Naive thymus-derived CD4-positive, alpha-beta T cell (primary cell): ENCODE results near the gene AFAP1. TPM values are rescaled to one million over a fixed set of nuclear protein-coding genes. Genes with fewer than 3 reads are reported as not detected.

Experiments used
- ATAC-seq: fragments of 150-1000 bp; cut with Tn5 transposase; 2 replicates; pipeline ENCODE4 v1.10.0; 2021; ENCODE audit warnings: mild to moderate bottlenecking, moderate library complexity
- CTCF ChIA-PET: fragments of 350-600 bp; sonication (Branson Sonifier 250); formaldehyde crosslinking; loops from one replicate; lab custom pipeline; 2021; ENCODE audit warnings: antibody characterized with exemption; lab: Charles Lee
- POLR2A ChIA-PET: fragments of 350-600 bp; sonication (Branson Sonifier 250); formaldehyde crosslinking; loops from one replicate; lab custom pipeline; 2021; ENCODE audit warnings: antibody characterized with exemption, inconsistent platforms; lab: Charles Lee
- DNase-seq, 9 donors: peaks; one replicate each; pipeline versions ENCODE4 v3.0.0 to v3.0.0-alpha.2; 2020 to 2022; ENCODE audit warnings: mixed read lengths in 1 of 9
- H3K27ac ChIP-seq: one replicate; pipeline ENCODE4 v1.7.0; 2013; ENCODE audit warnings: mild to moderate bottlenecking, low read depth, low read length, moderate library complexity
- H3K27me3 ChIP-seq, 2 donors: one replicate each; pipeline ENCODE4 v1.7.0; 2013; ENCODE audit warnings: low read length in 2 of 2, mild to moderate bottlenecking in 2 of 2, moderate library complexity in 2 of 2; ENCODE audit not compliant: control insufficient read depth in 2 of 2, insufficient read depth in 2 of 2
- H3K36me3 ChIP-seq, 3 experiments: 1 replicate in 2 of 3; 2 replicates in 1 of 3; pipeline ENCODE4 v1.7.0; 2013; ENCODE audit warnings: low read length in 3 of 3, mild to moderate bottlenecking in 3 of 3, moderate library complexity in 1 of 3; ENCODE audit not compliant: insufficient read depth in 3 of 3, control insufficient read depth in 2 of 3
- H3K4me1 ChIP-seq, 2 donors: one replicate each; pipeline ENCODE4 v1.7.0; 2013; ENCODE audit warnings: low read length in 2 of 2, mild to moderate bottlenecking in 2 of 2, moderate library complexity in 1 of 2; ENCODE audit not compliant: control insufficient read depth in 2 of 2, insufficient read depth in 2 of 2
- H3K4me3 ChIP-seq: 2 replicates; pipeline ENCODE4 v1.7.0; 2013; ENCODE audit warnings: mild to moderate bottlenecking, low read length
- H3K9me3 ChIP-seq, 3 experiments: 1 replicate in 2 of 3; 2 replicates in 1 of 3; pipeline ENCODE4 v1.7.0; 2013; ENCODE audit warnings: low read length in 3 of 3; ENCODE audit not compliant: control insufficient read depth in 2 of 3
- H3K27ac Mint-ChIP-seq, 9 donors: one replicate each; pipeline ENCODE4 v1.8.0; 2020 to 2022; ENCODE audit warnings: mixed read lengths in 9 of 9, mild to moderate bottlenecking in 8 of 9, moderate library complexity in 5 of 9, inconsistent platforms in 2 of 9
- H3K27me3 Mint-ChIP-seq, 5 donors: one replicate each; pipeline ENCODE4 v1.8.0; 2021 to 2022; ENCODE audit warnings: mixed read lengths in 5 of 5, mild to moderate bottlenecking in 1 of 5
- H3K36me3 Mint-ChIP-seq, 5 donors: one replicate each; pipeline ENCODE4 v1.8.0; 2020 to 2022; ENCODE audit warnings: mixed read lengths in 5 of 5, mild to moderate bottlenecking in 3 of 5, inconsistent platforms in 1 of 5
- H3K4me1 Mint-ChIP-seq, 7 donors: one replicate each; pipeline ENCODE4 v1.8.0; 2020 to 2022; ENCODE audit warnings: mixed read lengths in 7 of 7, mild to moderate bottlenecking in 3 of 7, inconsistent platforms in 1 of 7
- H3K4me3 Mint-ChIP-seq, 10 donors: one replicate each; pipeline ENCODE4 v1.8.0; 2020 to 2022; ENCODE audit warnings: mild to moderate bottlenecking in 10 of 10, mixed read lengths in 10 of 10, moderate library complexity in 6 of 10, inconsistent platforms in 2 of 10
- H3K9me3 Mint-ChIP-seq, 11 donors: one replicate each; pipeline ENCODE4 v1.8.0; 2020 to 2022; ENCODE audit warnings: mixed read lengths in 11 of 11, mild to moderate bottlenecking in 4 of 11, inconsistent platforms in 1 of 11, moderate library complexity in 1 of 11
- intact Hi-C, 2 donors: fragments of 100-400 bp; cut with micrococcal nuclease; formaldehyde crosslinking; loops; one replicate each; pipeline ENCODE4 v1.15.1; 2023
- polyA plus RNA-seq, 2 donors: library from polyadenylated mRNA; unstranded; fragments of 300-500 nt; fragmentation: Illumina TruSeq; gene quantifications; one replicate each; pipeline ENCODE4 v1.2.3, GENCODE V29; 2021
- total RNA-seq, 6 experiments: library from RNA in 5 of 6; stranded (reverse) in 5 of 6; gene quantifications; 1 replicate in 5 of 6; 2 replicates in 1 of 6; pipeline ENCODE4 v1.2.3 and lab custom pipeline; 2021 to 2026

The AFAP1 gene
- total and polyA plus RNA-seq, 7 experiments from 2014 or later: 2.2 to 27.2 (median 9.6) TPM

- Mint-ChIP-seq H3K4me3 (peak overlapping the region in 3 of 10 donors; percentile 1 to 61 (median 23)), H3K9me3 (no peaks in the 10 kb centered on the region), H3K27ac (peak overlapping the region in 4 of 9 donors; percentile 36 to 74 (median 63)), H3K27me3 (no peaks in the 10 kb centered on the region), H3K4me1 (peaks cover 16 to 64% (median 33%) of the 10 kb centered on the region in 7 donors), H3K36me3 (no peaks in the 10 kb centered on the region)
- Histone ChIP-seq H3K36me3 (no peaks in the 10 kb centered on the region), H3K4me1 (peaks cover 22 to 28% of the 10 kb centered on the region in 2 donors), H3K27ac (no peak overlapping the region), H3K4me3 (no peak overlapping the region), H3K9me3 (no peaks in the 10 kb centered on the region), H3K27me3 (no peaks in the 10 kb centered on the region)
- POLR2A ChIA-PET: interaction anchor here (0.8 to 1.4 kb wide), 2 partner anchors 18 to 25 kb away, joined by 3 read pairs; no protein-coding TSS in a partner anchor
- CTCF ChIA-PET: interaction anchor here (0.9 kb wide), 1 partner anchor 147 kb away, joined by 3 read pairs; no protein-coding TSS in a partner anchor
- intact Hi-C loops: loop anchor here in 1 of 2 donors (5.0 kb wide), 1 partner anchor 96 kb away; no protein-coding TSS in a partner anchor
- no peak for ATAC-seq
- DNase-seq: no peak
These were observed 23.2 kb upstream of the AFAP1 start for GRCh38 chr4:7962609-7963508.

- H3K27me3 Mint-ChIP-seq: peaks cover 0 to 6% (median 0%) of the 10 kb centered on the region in 5 donors
- H3K27ac ChIP-seq: no peak overlapping the region
- no peaks in the 10 kb centered on the region for H3K36me3 ChIP-seq
- no peaks in the 10 kb centered on the region for H3K27me3 ChIP-seq
- ChIA-PET POLR2A (interaction anchor here (1.0 to 1.4 kb wide), 2 partner anchors 16 to 21 kb away, joined by 3 to 4 read pairs; partner anchors contain the start of gene AFAP1), CTCF (interaction anchor here (0.8 to 1.0 kb wide), 2 partner anchors 29 to 1157 kb away, joined by 3 read pairs; no protein-coding TSS in a partner anchor)
- H3K4me3 Mint-ChIP-seq: peak overlapping the region in 9 of 10 donors; percentile 38 to 74 (median 58)
- peaks cover 16 to 54% (median 33%) of the 10 kb centered on the region in 7 donors for H3K4me1 Mint-ChIP-seq
- intact Hi-C loops: loop anchor here in 1 of 2 donors (1.0 to 5.0 kb wide), 3 partner anchors 9 to 94 kb away; partner anchors contain the start of gene AFAP1
- H3K4me3 ChIP-seq: no peak overlapping the region
- ATAC-seq: peak; percentile 62
- H3K36me3 Mint-ChIP-seq: no peaks in the 10 kb centered on the region
- H3K9me3 Mint-ChIP-seq: no peaks in the 10 kb centered on the region
- H3K4me1 ChIP-seq: peaks cover 22 to 26% of the 10 kb centered on the region in 2 donors
- H3K9me3 ChIP-seq: no peaks in the 10 kb centered on the region
- H3K27ac Mint-ChIP-seq: peak overlapping the region; percentile 38 to 87 (median 72)
- peak in 8 of 9 donors; percentile 20 to 81 (median 31) for DNase-seq
These were observed 21.4 kb upstream of the AFAP1 start for GRCh38 chr4:7960790-7961655.

- peak; percentile 5 for ATAC-seq
- H3K27ac Mint-ChIP-seq: peak overlapping the region in 6 of 9 donors; percentile 38 to 77 (median 70)
- Histone ChIP-seq H3K27ac (no peak overlapping the region), H3K4me3 (no peak overlapping the region), H3K9me3 (no peaks in the 10 kb centered on the region), H3K36me3 (no peaks in the 10 kb centered on the region), H3K27me3 (no peaks in the 10 kb centered on the region), H3K4me1 (peaks cover 17 to 21% of the 10 kb centered on the region in 2 donors)
- intact Hi-C loops: loop anchor here in 1 of 2 donors (1.0 to 5.0 kb wide), 2 partner anchors 10 to 93 kb away; no protein-coding TSS in a partner anchor
- no peaks in the 10 kb centered on the region for H3K36me3 Mint-ChIP-seq
- ChIA-PET CTCF (interaction anchor here (0.6 to 1.5 kb wide), 2 partner anchors 22 to 39 kb away, joined by 3 read pairs; no protein-coding TSS in a partner anchor), POLR2A (interaction anchor here (1.0 to 1.8 kb wide), 2 partner anchors 15 to 21 kb away, joined by 4 read pairs; partner anchors contain the start of gene AFAP1)
- H3K9me3 Mint-ChIP-seq: no peaks in the 10 kb centered on the region
- peaks cover 0 to 6% (median 0%) of the 10 kb centered on the region in 5 donors for H3K27me3 Mint-ChIP-seq
- H3K4me1 Mint-ChIP-seq: peaks cover 13 to 47% (median 25%) of the 10 kb centered on the region in 7 donors
- peak overlapping the region in 6 of 10 donors; percentile 48 to 74 (median 62) for H3K4me3 Mint-ChIP-seq
- no peak for DNase-seq
These were observed 20.5 kb upstream of the AFAP1 start for GRCh38 chr4:7960017-7960789.

- ATAC-seq (no peak), DNase-seq (no peak)
- Histone ChIP-seq H3K9me3 (no peaks in the 10 kb centered on the region), H3K4me3 (no peak overlapping the region), H3K36me3 (no peaks in the 10 kb centered on the region), H3K4me1 (peaks cover 10 to 13% of the 10 kb centered on the region in 2 donors), H3K27ac (no peak overlapping the region), H3K27me3 (no peaks in the 10 kb centered on the region)
- peak overlapping the region in 1 of 10 donors; percentile 6 for H3K4me3 Mint-ChIP-seq
- POLR2A ChIA-PET: interaction anchor here (1.8 kb wide), 1 partner anchor 14 kb away, joined by 4 read pairs; no protein-coding TSS in a partner anchor
- H3K27me3 Mint-ChIP-seq: peaks cover 0 to 6% (median 0%) of the 10 kb centered on the region in 5 donors
- no peaks in the 10 kb centered on the region for H3K36me3 Mint-ChIP-seq
- intact Hi-C loops: no loop called here
- CTCF ChIA-PET: interaction anchor here (1.5 kb wide), 1 partner anchor 21 kb away, joined by 3 read pairs; no protein-coding TSS in a partner anchor
- no peaks in the 10 kb centered on the region for H3K9me3 Mint-ChIP-seq
- peak overlapping the region in 3 of 9 donors; percentile 46 to 52 (median 48) for H3K27ac Mint-ChIP-seq
- peaks cover 11 to 36% (median 16%) of the 10 kb centered on the region in 7 donors for H3K4me1 Mint-ChIP-seq
These were observed 19.4 kb upstream of the AFAP1 start for GRCh38 chr4:7959078-7959477.

GRCh38 chr4:7956934-7957656, 17.4 kb upstream of the AFAP1 start:
- intact Hi-C loops: no loop called here
- ChIA-PET CTCF (no interaction called here), POLR2A (no interaction called here)
- peaks cover 0 to 6% (median 4%) of the 10 kb centered on the region in 5 donors for H3K36me3 Mint-ChIP-seq
- peaks cover 10 to 13% of the 10 kb centered on the region in 2 donors for H3K4me1 ChIP-seq
- H3K27ac Mint-ChIP-seq: peak overlapping the region in 1 of 9 donors; percentile 36
- peaks cover 7 to 21% (median 9%) of the 10 kb centered on the region in 7 donors for H3K4me1 Mint-ChIP-seq
- H3K27me3 ChIP-seq: no peaks in the 10 kb centered on the region
- no peak overlapping the region for H3K27ac ChIP-seq
- ATAC-seq (no peak), DNase-seq (no peak)
- H3K4me3 Mint-ChIP-seq: no peak overlapping the region
- peaks cover 0 to 13% (median 0%) of the 10 kb centered on the region in 11 donors for H3K9me3 Mint-ChIP-seq
- H3K4me3 ChIP-seq: no peak overlapping the region
- peaks cover 0 to 6% (median 0%) of the 10 kb centered on the region in 5 donors for H3K27me3 Mint-ChIP-seq
- H3K36me3 ChIP-seq: no peaks in the 10 kb centered on the region
- H3K9me3 ChIP-seq: no peaks in the 10 kb centered on the region
